IMR-90 (cell line): ENCODE measurements around the gene ACOD1. TPM values are rescaled to one million over a fixed set of nuclear protein-coding genes. Genes with fewer than 3 reads are reported as not detected.

Source experiments
- ATAC-seq: fragments of 200-7000 bp; cut with Tn5 transposase; 2 replicates; pipeline ENCODE4 v1.9.1; 2020; ENCODE audit warnings: low read depth, mild to moderate bottlenecking, moderate library complexity
- BruUV-seq: library from RNA; stranded (reverse); fragments of 400-500 nt; replicated peaks from 2 replicates; lab custom pipeline; 2021; lab: Mats Ljungman, UMichigan
- CTCF ChIA-PET: fragments of 300-600 bp; formaldehyde crosslinking; extraction: SDS; loops from one replicate; lab custom pipeline; 2021; ENCODE audit warnings: antibody characterized with exemption; lab: Yijun Ruan, JAX
- POLR2A ChIA-PET: fragments of 300-600 bp; sonication (Branson Sonifier 250); formaldehyde crosslinking; loops from one replicate; lab custom pipeline; 2022; ENCODE audit warnings: antibody characterized with exemption; ENCODE audit not compliant: unreplicated experiment; lab: Charles Lee
- DNase-seq: peaks from one replicate; pipeline ENCODE4 v3.0.0; 2013
- H2AFZ ChIP-seq: replicated peaks from 2 replicates; pipeline ENCODE3; 2013; ENCODE audit warnings: low read length, mild to moderate bottlenecking; ENCODE audit not compliant: poor library complexity
- H2AK5ac ChIP-seq: 2 replicates; pipeline ENCODE4 v1.6.1; 2013; ENCODE audit warnings: low read depth, low read length, inconsistent platforms
- H2AK9ac ChIP-seq: replicated peaks from 2 replicates; pipeline ENCODE3; 2013; ENCODE audit warnings: mild to moderate bottlenecking, low read depth, low read length, moderate library complexity; ENCODE audit not compliant: poor library complexity
- H2BK120ac ChIP-seq: 2 replicates; pipeline ENCODE4 v1.6.1; 2013; ENCODE audit warnings: low read depth, low read length, inconsistent platforms
- H2BK15ac ChIP-seq: 3 replicates; pipeline ENCODE4 v1.6.1; 2013; ENCODE audit warnings: low read depth, low read length, inconsistent platforms
- H2BK20ac ChIP-seq: 2 replicates; pipeline ENCODE4 v1.6.1; 2013; ENCODE audit warnings: low read depth, mild to moderate bottlenecking, inconsistent platforms, low read length, moderate library complexity
- H2BK5ac ChIP-seq: 2 replicates; pipeline ENCODE4 v1.6.1; 2013; ENCODE audit warnings: mild to moderate bottlenecking, low read depth, low read length, inconsistent platforms; ENCODE audit not compliant: poor library complexity, severe bottlenecking
- H3K14ac ChIP-seq: replicated peaks from 2 replicates; pipeline ENCODE4 v1.6.1; 2013; ENCODE audit warnings: low read depth, low read length, inconsistent platforms
- H3K18ac ChIP-seq: 2 replicates; pipeline ENCODE4 v1.6.1; 2013; ENCODE audit warnings: low read depth, low read length, control low read depth
- H3K23ac ChIP-seq: 2 replicates; pipeline ENCODE4 v1.6.1; 2013; ENCODE audit warnings: low read depth, low read length, inconsistent platforms
- H3K27ac ChIP-seq: 2 replicates; pipeline ENCODE4 v1.5.1; 2013; ENCODE audit warnings: mild to moderate bottlenecking, control low read depth, low read length; ENCODE audit not compliant: insufficient read depth
- H3K27me3 ChIP-seq: 2 replicates; pipeline ENCODE4 v1.6.1; 2013; ENCODE audit warnings: low read length; ENCODE audit not compliant: control insufficient read depth, insufficient read depth
- H3K36me3 ChIP-seq: 2 replicates; pipeline ENCODE4 v1.6.1; 2013; ENCODE audit warnings: low read length, mixed read lengths; ENCODE audit not compliant: control insufficient read depth, insufficient read depth
- H3K4ac ChIP-seq: 2 replicates; pipeline ENCODE4 v1.6.1; 2013; ENCODE audit warnings: low read depth, low read length, inconsistent platforms
- H3K4me1 ChIP-seq: 2 replicates; pipeline ENCODE4 v1.6.1; 2013; ENCODE audit warnings: low read length, mixed read lengths; ENCODE audit not compliant: control insufficient read depth, insufficient read depth
- H3K4me2 ChIP-seq: 2 replicates; pipeline ENCODE4 v1.6.1; 2013; ENCODE audit warnings: low read depth, mild to moderate bottlenecking, control low read depth, low read length, moderate library complexity
- H3K4me3 ChIP-seq: 2 replicates; pipeline ENCODE4 v1.5.1; 2013; ENCODE audit warnings: low read depth, mild to moderate bottlenecking, control low read depth, low read length, moderate library complexity; ENCODE audit not compliant: insufficient read depth
- H3K56ac ChIP-seq: 2 replicates; pipeline ENCODE4 v1.6.1; 2013; ENCODE audit warnings: low read length, inconsistent platforms; ENCODE audit not compliant: insufficient read depth; ENCODE audit errors: extremely low read depth
- H3K79me1 ChIP-seq, 2 experiments: 2 replicates each; pipeline ENCODE4 v1.6.1; 2013; ENCODE audit warnings: low read length in 2 of 2, inconsistent platforms in 1 of 2, low read depth in 1 of 2
- H3K9ac ChIP-seq: 2 replicates; pipeline ENCODE4 v1.6.1; 2013; ENCODE audit warnings: low read depth, low read length, control low read depth
- H3K9me1 ChIP-seq: 2 replicates; pipeline ENCODE4 v1.6.1; 2013; ENCODE audit warnings: low read length, inconsistent platforms; ENCODE audit not compliant: insufficient read depth
- H3K9me3 ChIP-seq: 2 replicates; pipeline ENCODE4 v1.6.1; 2013; ENCODE audit warnings: low read length; ENCODE audit not compliant: control insufficient read depth, insufficient read depth
- H4K20me1 ChIP-seq: 2 replicates; pipeline ENCODE4 v1.6.1; 2013; ENCODE audit warnings: low read length, inconsistent platforms; ENCODE audit not compliant: insufficient read depth
- H4K5ac ChIP-seq: 2 replicates; pipeline ENCODE4 v1.6.1; 2013; ENCODE audit warnings: mild to moderate bottlenecking, low read depth, low read length, control low read depth
- H4K8ac ChIP-seq, 2 experiments: 2 replicates each; pipeline ENCODE4 v1.6.1; 2013; ENCODE audit warnings: low read depth in 2 of 2, low read length in 2 of 2, control low read depth in 1 of 2, inconsistent platforms in 1 of 2
- H4K91ac ChIP-seq: 2 replicates; pipeline ENCODE4 v1.6.1; 2013; ENCODE audit warnings: low read depth, low read length, inconsistent platforms; ENCODE audit not compliant: insufficient read depth
- BHLHE40 ChIP-seq: fragments of 150-350 bp; IDR thresholded peaks from 2 replicates; pipeline ENCODE4 v1.6.1; 2016; ENCODE audit warnings: mild to moderate bottlenecking, low read depth, low read length
- CEBPB ChIP-seq: IDR thresholded peaks from 2 replicates; pipeline ENCODE4 v1.6.1; 2012; ENCODE audit warnings: low read depth, low read length, improper control_type of control experiment
- CHD1 ChIP-seq: IDR thresholded peaks from 2 replicates; pipeline ENCODE4 v1.6.1; 2012; ENCODE audit warnings: low read depth, low read length, improper control_type of control experiment
- CTCF ChIP-seq: conservative IDR thresholded peaks from 2 replicates; pipeline ENCODE4 v1.5.1; 2012; ENCODE audit warnings: mild to moderate bottlenecking, low read depth, low read length, improper control_type of control experiment
- ELK1 ChIP-seq: fragments of 150-350 bp; IDR thresholded peaks from 2 replicates; pipeline ENCODE4 v1.6.1; 2016; ENCODE audit warnings: low read depth, mild to moderate bottlenecking, low read length, moderate library complexity, borderline replicate concordance
- FOS ChIP-seq: fragments of 150-350 bp; IDR thresholded peaks from 2 replicates; pipeline ENCODE4 v1.6.1; 2016; ENCODE audit warnings: low read depth, low read length
- MAFK ChIP-seq: IDR thresholded peaks from 2 replicates; pipeline ENCODE4 v1.6.1; 2012; ENCODE audit warnings: low read depth, low read length, improper control_type of control experiment
- MAZ ChIP-seq: IDR thresholded peaks from 2 replicates; pipeline ENCODE4 v1.6.1; 2012; ENCODE audit warnings: low read depth, mild to moderate bottlenecking, low read length, improper control_type of control experiment, moderate library complexity, borderline replicate concordance
- MXI1 ChIP-seq: IDR thresholded peaks from 2 replicates; pipeline ENCODE4 v1.6.1; 2012; ENCODE audit warnings: low read depth, mild to moderate bottlenecking, low read length, moderate library complexity, borderline replicate concordance
- NFE2L2 ChIP-seq: fragments of 150-350 bp; IDR thresholded peaks from 2 replicates; pipeline ENCODE4 v1.6.1; 2016; ENCODE audit warnings: low read depth, mild to moderate bottlenecking, low read length
- POLR2A ChIP-seq: IDR thresholded peaks from 2 replicates; pipeline ENCODE4 v1.6.1; 2012; ENCODE audit warnings: mild to moderate bottlenecking, low read depth, low read length
- RAD21 ChIP-seq: IDR thresholded peaks from 2 replicates; pipeline ENCODE4 v1.6.1; 2012; ENCODE audit warnings: low read length, improper control_type of control experiment
- RCOR1 ChIP-seq: IDR thresholded peaks from 2 replicates; pipeline ENCODE4 v1.6.1; 2012; ENCODE audit warnings: mild to moderate bottlenecking, low read length, improper control_type of control experiment; ENCODE audit not compliant: insufficient replicate concordance
- RFX5 ChIP-seq: IDR thresholded peaks from 2 replicates; pipeline ENCODE4 v1.8.0; 2012; ENCODE audit warnings: low read depth, mild to moderate bottlenecking, low read length, moderate library complexity
- SMC3 ChIP-seq: fragments of 150-350 bp; IDR thresholded peaks from 2 replicates; pipeline ENCODE4 v1.6.1; 2016; ENCODE audit warnings: low read depth, mild to moderate bottlenecking, antibody characterized with exemption, low read length, moderate library complexity
- WGBS, 2 experiments: methylation state at CpG; one replicate each; pipeline versions ENCODE4 v1.1.5 to v1.1.7; 2013; ENCODE audit warnings: missing lambda C conversion rate in 2 of 2; ENCODE audit not compliant: insufficient read length in 1 of 2; ENCODE audit errors: extremely low coverage in 2 of 2; 5-methylcytosine and 5-hydroxymethylcytosine counted together
- dilution Hi-C: fragments of 300-500 bp; cut with HindIII; formaldehyde crosslinking; loops from one replicate; pipeline ENCODE4 v1.14.3; 2018; ENCODE audit warnings: low sequenced_read_pairs; ENCODE audit not compliant: unreplicated experiment
- in situ Hi-C: fragments of 300-500 bp; cut with MboI; formaldehyde crosslinking; loops from 3 replicates; pipeline ENCODE4 v1.14.3; 2019; ENCODE audit warnings: low sequenced_read_pairs, inconsistent platforms, mixed read lengths
- intact Hi-C: fragments of 100-400 bp; cut with micrococcal nuclease; formaldehyde crosslinking; loops from 2 replicates; pipeline ENCODE4 v1.10.0; 2022
- polyA plus RNA-seq, 3 experiments: library from polyadenylated mRNA; depleted of rRNA; stranded (reverse); fragments of >200 nt; gene quantifications; 2 replicates each; pipeline ENCODE4 v1.2.3, GENCODE V29; 2012; ENCODE audit warnings: low replicate concordance in 1 of 3
- total RNA-seq: library from RNA; depleted of rRNA; stranded (reverse); fragments of >200 nt; gene quantifications from 2 replicates; pipeline ENCODE4 v1.2.3, GENCODE V29; 2012
- TF ChIP-seq, protein P1 (sequence below): fragments of 150-350 bp; IDR thresholded peaks from 2 replicates; pipeline ENCODE4 v1.6.1; 2017; ENCODE audit warnings: mild to moderate bottlenecking, antibody characterized with exemption, low read length, low read depth

ACOD1 gene
- total and polyA plus RNA-seq, 2 of the 4 experiments (the other 2 are of a cell fraction): not detected

DNA sequence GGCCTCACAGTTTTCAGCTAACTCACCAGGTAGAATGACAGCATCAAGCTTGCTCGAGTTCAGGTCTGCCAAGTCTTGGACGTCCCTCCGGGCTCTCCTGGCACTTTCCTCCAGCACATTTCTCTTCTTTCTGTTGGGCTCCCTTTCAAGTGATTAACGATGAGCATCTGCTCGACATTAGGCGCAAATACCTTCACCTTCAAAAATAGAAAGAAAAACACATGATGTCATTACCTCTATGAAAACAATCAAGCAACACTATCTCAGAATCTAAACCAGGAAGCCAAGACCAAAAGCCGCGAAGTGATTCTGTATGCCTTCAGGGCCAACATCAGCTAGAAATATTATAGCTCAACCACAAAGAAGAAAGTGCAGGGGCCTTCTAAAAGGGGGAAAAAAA, 28.2 kb downstream of the ACOD1 start:
- ChIA-PET CTCF (interaction anchor here (0.6 kb wide), 1 partner anchor 1528 kb away, joined by 6 read pairs; no protein-coding TSS in a partner anchor), POLR2A (no interaction called here)
- Histone ChIP-seq H3K9ac (no peak overlapping the region), H3K4me2 (no peak overlapping the region), H3K79me1 (no peaks in the 10 kb centered on the region), H4K91ac (no peak overlapping the region), H2BK120ac (no peak overlapping the region), H3K36me3 (no peaks in the 10 kb centered on the region), H4K5ac (no peak overlapping the region), H2AK5ac (no peak overlapping the region), H2AK9ac (no peak overlapping the region), H3K4me3 (no peak overlapping the region), H4K8ac (no peak overlapping the region), H3K4ac (no peak overlapping the region), H3K9me1 (no peaks in the 10 kb centered on the region), H2AFZ (no peak overlapping the region), H3K27me3 (peaks cover 25% of the 10 kb centered on the region), H2BK5ac (no peak overlapping the region), H3K27ac (no peak overlapping the region), H3K56ac (no peak overlapping the region), H3K14ac (no peak overlapping the region), H2BK20ac (no peak overlapping the region), H3K4me1 (no peaks in the 10 kb centered on the region), H3K18ac (no peak overlapping the region), H2BK15ac (no peak overlapping the region), H3K9me3 (no peaks in the 10 kb centered on the region), H3K23ac (no peak overlapping the region), H4K20me1 (no peaks in the 10 kb centered on the region)
- intact Hi-C loops: no loop called here
- no peak for DNase-seq
- 43% methylated on average over 4 of the region's 8 CpGs; no CpG with 5 or more reads in 1 of the 2 experiments for WGBS, 2 experiments
- TF ChIP-seq RCOR1 (no peak), MAFK (no peak), ELK1 (no peak), BHLHE40 (no peak), MXI1 (no peak), CHD1 (no peak), POLR2A (no peak), CEBPB (no peak), CTCF (no peak), FOS (no peak), RAD21 (no peak), SMC3 (no peak), MAZ (no peak), RFX5 (no peak), NFE2L2 (no peak)
- TF ChIP-seq, protein P1, sequence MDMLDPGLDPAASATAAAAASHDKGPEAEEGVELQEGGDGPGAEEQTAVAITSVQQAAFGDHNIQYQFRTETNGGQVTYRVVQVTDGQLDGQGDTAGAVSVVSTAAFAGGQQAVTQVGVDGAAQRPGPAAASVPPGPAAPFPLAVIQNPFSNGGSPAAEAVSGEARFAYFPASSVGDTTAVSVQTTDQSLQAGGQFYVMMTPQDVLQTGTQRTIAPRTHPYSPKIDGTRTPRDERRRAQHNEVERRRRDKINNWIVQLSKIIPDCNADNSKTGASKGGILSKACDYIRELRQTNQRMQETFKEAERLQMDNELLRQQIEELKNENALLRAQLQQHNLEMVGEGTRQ: no peak
- no TSS peak for BruUV-seq
- no peak for ATAC-seq
- in situ Hi-C loops: loop anchor here (25.0 kb wide), 1 partner anchor 1289 kb away; no protein-coding TSS in a partner anchor
- dilution Hi-C loops: no loop called here
